Ectodermal cell (in vitro differentiated cells): Measurements from ENCODE around the gene TTLL5.

Experiments used
- H3K27ac ChIP-seq: 2 replicates; pipeline ENCODE4 v1.7.0; 2013; ENCODE audit warnings: mild to moderate bottlenecking, low read depth, low read length; ENCODE audit not compliant: insufficient read depth, poor library complexity, severe bottlenecking
- H3K27me3 ChIP-seq: 2 replicates; pipeline ENCODE4 v1.7.0; 2013; ENCODE audit warnings: mild to moderate bottlenecking, low read length; ENCODE audit not compliant: insufficient read depth, control insufficient read depth, poor library complexity, severe bottlenecking
- H3K36me3 ChIP-seq: one replicate; pipeline ENCODE4 v1.7.0; 2013; ENCODE audit warnings: low read length; ENCODE audit not compliant: control insufficient read depth, insufficient read depth
- H3K4me1 ChIP-seq: one replicate; pipeline ENCODE4 v1.7.0; 2013; ENCODE audit warnings: low read length; ENCODE audit not compliant: control insufficient read depth, insufficient read depth
- H3K4me3 ChIP-seq: 2 replicates; pipeline ENCODE4 v1.7.0; 2013; ENCODE audit warnings: low read depth, low read length, control low read depth; ENCODE audit not compliant: insufficient read depth
- H3K9me3 ChIP-seq: 2 replicates; pipeline ENCODE4 v1.7.0; 2013; ENCODE audit warnings: mild to moderate bottlenecking, low read length, moderate library complexity; ENCODE audit not compliant: control insufficient read depth
- WGBS, 2 experiments: methylation state at CpG; one replicate each; pipeline ENCODE4 v1.1.7; 2013; ENCODE audit warnings: missing lambda C conversion rate in 2 of 2; 5-methylcytosine and 5-hydroxymethylcytosine counted together

TTLL5 gene

DNA sequence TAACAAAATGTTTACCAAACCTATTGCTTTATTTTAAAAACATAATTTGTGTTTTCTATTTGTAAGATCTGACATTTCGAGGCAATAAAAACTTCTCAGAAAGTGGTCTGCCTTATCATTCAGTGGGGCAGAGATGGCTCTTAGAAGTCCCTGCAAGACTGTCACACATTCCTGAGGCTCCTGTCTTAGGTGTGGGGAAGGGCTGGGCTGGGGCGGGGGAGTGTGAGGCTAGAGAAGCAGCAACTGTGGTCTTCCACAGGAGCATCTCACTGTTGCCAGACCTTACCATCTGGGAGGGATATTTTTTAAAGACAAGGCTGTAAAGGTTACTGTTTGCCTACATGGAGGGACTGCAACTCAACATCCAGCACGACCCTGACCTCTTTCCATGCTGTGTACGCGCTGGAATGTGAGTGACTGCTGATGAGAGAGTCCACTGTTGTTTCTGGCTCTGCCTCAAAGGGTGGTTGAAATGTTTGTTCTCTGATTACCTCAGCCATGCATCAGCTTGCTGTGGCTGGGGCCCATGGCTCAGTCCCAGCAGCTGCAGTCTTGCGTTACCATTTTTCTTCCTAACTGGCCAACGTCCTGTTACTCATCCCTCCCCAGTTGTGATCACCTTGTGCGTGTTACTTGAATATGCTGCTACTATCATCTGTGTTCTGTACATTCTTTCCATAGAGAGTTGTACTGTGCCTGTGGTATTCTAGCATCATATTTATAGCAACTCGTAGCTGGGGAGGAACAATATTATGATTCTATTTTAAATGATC lies 12.8 kb upstream of the TTLL5 start:
- H3K27ac ChIP-seq = no peak overlapping the region
- H3K27me3 ChIP-seq = no peaks in the 10 kb centered on the region
- no peaks in the 10 kb centered on the region for H3K4me1 ChIP-seq
- no peak overlapping the region for H3K4me3 ChIP-seq
- H3K9me3 ChIP-seq = no peaks in the 10 kb centered on the region
- WGBS, 2 experiments = 89 to 91% methylated on average over 8 to 9 of the region's 9 CpGs
- peaks cover 34% of the 10 kb centered on the region for H3K36me3 ChIP-seq

- Histone ChIP-seq H3K4me3 (no peak overlapping the region), H3K4me1 (no peaks in the 10 kb centered on the region), H3K36me3 (peaks cover 35% of the 10 kb centered on the region), H3K27ac (no peak overlapping the region), H3K27me3 (no peaks in the 10 kb centered on the region), H3K9me3 (no peaks in the 10 kb centered on the region)
- 87 to 97% methylated on average over 1 of the region's 1 CpG for WGBS, 2 experiments
These were observed 11.7 kb upstream of the TTLL5 start for GRCh38 chr14:75649337-75649736.

DNA sequence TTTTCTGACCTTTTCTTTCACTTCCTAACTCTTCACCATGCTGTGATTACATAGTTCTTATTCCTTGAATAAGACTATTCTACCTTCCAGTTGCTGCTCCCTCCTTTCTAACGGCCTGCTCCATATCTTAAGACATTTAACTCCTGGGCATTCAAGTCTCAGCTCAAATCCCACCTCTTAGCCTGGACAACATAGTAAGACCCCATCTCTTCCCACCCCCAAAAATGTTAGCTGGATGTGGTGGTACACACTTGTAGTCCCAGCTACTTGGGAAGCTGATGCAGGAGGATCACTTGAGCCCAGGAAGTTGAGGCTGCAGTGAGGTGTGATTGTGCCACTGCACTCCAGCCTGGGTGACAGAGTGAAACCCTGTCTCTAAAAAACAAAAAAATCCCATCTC lies 11.3 kb upstream of the TTLL5 start:
- H3K4me1 ChIP-seq = no peaks in the 10 kb centered on the region
- no peak overlapping the region for H3K4me3 ChIP-seq
- no peaks in the 10 kb centered on the region for H3K27me3 ChIP-seq
- H3K27ac ChIP-seq = no peak overlapping the region
- H3K9me3 ChIP-seq = no peaks in the 10 kb centered on the region
- 70 to 94% methylated on average over 1 of the region's 1 CpG for WGBS, 2 experiments
- H3K36me3 ChIP-seq = peaks cover 38% of the 10 kb centered on the region

GRCh38 chr14:75650253-75651058 lies 10.6 kb upstream of the TTLL5 start:
- H3K9me3 ChIP-seq = no peaks in the 10 kb centered on the region
- H3K4me3 ChIP-seq = no peak overlapping the region
- no peaks in the 10 kb centered on the region for H3K27me3 ChIP-seq
- H3K27ac ChIP-seq = no peak overlapping the region
- peaks cover 38% of the 10 kb centered on the region for H3K36me3 ChIP-seq
- no peaks in the 10 kb centered on the region for H3K4me1 ChIP-seq
- WGBS, 2 experiments = 93 to 95% methylated on average over 5 of the region's 5 CpGs

DNA sequence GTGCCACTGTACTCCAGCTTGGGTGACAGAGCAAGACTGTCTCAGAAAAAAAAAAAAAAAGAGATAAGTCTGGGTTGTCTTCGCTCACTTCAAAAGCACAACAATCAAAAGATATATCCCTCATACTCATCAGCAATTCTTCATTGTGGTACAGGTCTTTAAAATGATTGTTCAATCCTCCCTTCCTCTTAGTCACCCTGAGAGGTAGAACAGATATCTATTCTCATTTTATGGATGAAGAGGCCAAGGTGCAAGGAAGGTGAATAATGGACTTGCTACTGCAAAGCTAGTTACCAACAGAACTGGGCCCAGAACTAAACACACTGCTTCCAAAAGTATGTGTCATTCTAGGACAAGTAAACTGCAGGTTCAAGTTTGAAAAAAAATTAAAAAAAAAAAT lies 7.5 kb upstream of the TTLL5 start:
- H3K9me3 ChIP-seq = no peaks in the 10 kb centered on the region
- no peaks in the 10 kb centered on the region for H3K27me3 ChIP-seq
- no peak overlapping the region for H3K27ac ChIP-seq
- H3K4me3 ChIP-seq = no peak overlapping the region
- WGBS, 2 experiments = no CpG with 5 or more reads among the region's 1 CpG
- peaks cover 35% of the 10 kb centered on the region for H3K36me3 ChIP-seq
- no peaks in the 10 kb centered on the region for H3K4me1 ChIP-seq

DNA sequence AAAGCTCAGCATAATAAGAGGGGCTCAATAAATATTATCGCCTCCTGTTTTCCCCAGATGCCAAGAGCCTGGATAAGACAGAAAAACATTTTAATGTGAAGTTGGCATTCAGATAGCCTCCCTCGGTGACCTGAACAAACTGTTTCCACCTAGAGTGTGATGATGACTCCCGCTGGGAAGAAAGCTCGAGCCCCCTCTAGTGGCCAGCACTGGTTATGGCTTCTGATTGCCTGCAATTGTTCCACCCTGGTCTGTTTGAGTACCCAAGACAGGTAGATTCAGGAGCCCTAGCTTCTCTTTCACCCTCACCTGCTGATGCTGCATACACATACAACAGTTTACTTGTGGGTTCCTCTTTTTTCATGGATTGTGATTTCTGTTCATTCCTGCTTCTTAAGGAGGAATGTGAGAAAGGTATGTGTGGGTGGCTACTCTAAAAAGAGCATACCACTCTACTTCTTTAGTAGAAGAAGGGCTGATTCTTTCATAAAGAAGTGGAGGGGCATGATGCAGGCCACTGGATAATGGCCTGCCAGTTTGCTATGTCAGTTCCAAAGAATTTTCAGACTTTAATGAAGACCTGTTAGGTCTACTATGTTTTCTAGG lies 6.8 kb upstream of the TTLL5 start:
- Histone ChIP-seq H3K4me1 (no peaks in the 10 kb centered on the region), H3K36me3 (peaks cover 33% of the 10 kb centered on the region)
- 32 to 34% methylated on average over 4 of the region's 4 CpGs for WGBS, 2 experiments

DNA sequence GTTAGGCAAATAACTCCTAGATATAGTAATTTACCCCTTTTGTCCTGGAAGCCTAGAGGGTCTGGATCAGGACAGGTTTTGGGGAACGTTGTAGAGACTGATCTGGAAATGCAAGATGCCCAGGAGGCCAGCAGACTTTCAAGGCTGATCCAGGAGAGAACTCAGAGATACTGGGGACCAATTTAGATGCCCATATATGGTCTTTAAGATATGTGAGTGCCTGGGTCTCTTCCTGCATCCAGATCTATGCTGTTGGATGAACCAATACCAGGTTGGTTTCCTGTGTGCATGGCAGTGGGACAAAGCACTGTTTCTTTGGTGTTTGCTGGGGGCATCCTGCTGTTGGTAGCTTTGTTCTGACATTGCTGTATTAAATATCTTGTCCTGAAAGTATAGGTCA lies 5.8 kb upstream of the TTLL5 start:
- peaks cover 3% of the 10 kb centered on the region for H3K4me1 ChIP-seq
- H3K27ac ChIP-seq = no peak overlapping the region
- H3K9me3 ChIP-seq = no peaks in the 10 kb centered on the region
- H3K4me3 ChIP-seq = no peak overlapping the region
- 43 to 55% methylated on average over 1 of the region's 1 CpG for WGBS, 2 experiments
- peaks cover 23% of the 10 kb centered on the region for H3K36me3 ChIP-seq
- H3K27me3 ChIP-seq = no peaks in the 10 kb centered on the region

More for the DNA sequence above, 6.8 kb upstream of the TTLL5 start:
- H3K4me3 ChIP-seq = no peak overlapping the region
- H3K27me3 ChIP-seq = no peaks in the 10 kb centered on the region
- H3K27ac ChIP-seq = no peak overlapping the region
- no peaks in the 10 kb centered on the region for H3K9me3 ChIP-seq

DNA sequence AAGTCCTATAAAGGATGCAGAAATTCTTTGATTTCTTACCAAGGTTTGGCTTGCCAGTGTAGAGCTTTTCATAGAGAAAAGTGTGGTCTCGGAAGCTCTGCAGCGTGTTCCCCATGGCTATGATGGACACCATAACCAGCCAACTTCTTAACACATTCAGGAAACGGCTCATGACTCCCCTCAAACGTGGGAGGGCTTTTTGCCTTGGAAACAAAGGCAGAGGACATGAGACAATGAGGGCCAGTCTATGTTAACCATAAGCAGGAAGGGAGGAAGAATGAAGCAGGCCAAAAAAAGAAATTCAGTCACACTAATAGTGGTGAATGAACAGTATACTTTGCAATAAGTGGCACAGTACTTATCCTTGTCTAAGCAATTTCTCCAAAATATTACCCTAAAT lies 3.7 kb upstream of the TTLL5 start:
- H3K27me3 ChIP-seq = no peaks in the 10 kb centered on the region
- WGBS, 2 experiments = 85 to 94% methylated on average over 4 of the region's 4 CpGs
- no peak overlapping the region for H3K27ac ChIP-seq
- peaks cover 3% of the 10 kb centered on the region for H3K4me1 ChIP-seq
- no peaks in the 10 kb centered on the region for H3K9me3 ChIP-seq
- peaks cover 4% of the 10 kb centered on the region for H3K36me3 ChIP-seq
- no peak overlapping the region for H3K4me3 ChIP-seq

GRCh38 chr14:75658957-75659356 lies 2.1 kb upstream of the TTLL5 start:
- Histone ChIP-seq H3K27ac (no peak overlapping the region), H3K36me3 (peaks cover 9% of the 10 kb centered on the region), H3K4me1 (peaks cover 3% of the 10 kb centered on the region), H3K9me3 (no peaks in the 10 kb centered on the region), H3K27me3 (no peaks in the 10 kb centered on the region), H3K4me3 (no peak overlapping the region)
- 94 to 100% methylated on average over 2 of the region's 2 CpGs for WGBS, 2 experiments

DNA sequence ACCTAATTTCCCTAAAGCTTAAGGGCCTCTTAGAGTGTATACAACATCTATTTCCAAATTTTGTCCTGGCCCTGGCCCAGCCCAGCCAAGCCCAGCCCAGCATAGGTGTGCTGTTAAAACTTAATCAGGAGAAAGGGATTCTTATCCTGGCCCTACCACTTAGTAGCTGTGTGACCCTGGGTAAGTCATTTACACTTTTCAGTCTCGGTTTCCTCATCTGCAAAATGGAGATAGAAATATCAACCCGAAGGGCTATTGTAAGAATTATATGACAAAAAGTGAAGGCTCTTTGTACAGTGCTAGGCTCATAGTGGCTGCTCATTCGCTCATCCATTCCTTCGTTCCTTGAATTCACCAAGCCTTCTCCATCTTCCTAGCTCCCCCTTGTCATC lies 812 bp upstream of the TTLL5 start:
- no peak overlapping the region for H3K27ac ChIP-seq
- H3K9me3 ChIP-seq = no peaks in the 10 kb centered on the region
- H3K4me3 ChIP-seq = peak overlapping the region; percentile 54
- H3K4me1 ChIP-seq = peaks cover 3% of the 10 kb centered on the region
- no peaks in the 10 kb centered on the region for H3K27me3 ChIP-seq
- H3K36me3 ChIP-seq = peaks cover 8% of the 10 kb centered on the region
- 24 to 26% methylated on average over 4 of the region's 4 CpGs for WGBS, 2 experiments
